ENCODE measurements around the gene LGI4. TPM values are rescaled to one million over a fixed set of nuclear protein-coding genes. Genes with fewer than 3 reads are reported as not detected.
A peak's percentile ranks its signal among the peaks of the same experiment; 100 is the strongest.

LGI4 gene
- total and polyA plus RNA-seq, 4 donors: 0.18 to 1.5 (median 1.1) TPM

- TF ChIP-seq REST (IDR thresholded peaks at IDR 0.05): no peak
Observed at GRCh38 chr19:35099897-35100275, 35.0 kb downstream of the LGI4 start (continued).

GRCh38 chr19:35099155-35099896 is 35.5 kb downstream of the LGI4 start:
- H3K9me3 ChIP-seq (ENCODE audit: control insufficient read depth in 4 of 4, low read length in 3 of 4): no peaks in the 10 kb centered on the region
- H3K27me3 ChIP-seq (ENCODE audit: control insufficient read depth in 4 of 4, insufficient read depth in 4 of 4, low read length in 3 of 4): no peaks in the 10 kb centered on the region
- DNase-seq (ENCODE audit: low spot score): no peak
- H3K36me3 ChIP-seq (ENCODE audit: control insufficient read depth in 4 of 4, insufficient read depth in 3 of 4, low read depth in 1 of 4, low read length in 3 of 4): no peaks in the 10 kb centered on the region
- H3K9ac ChIP-seq (ENCODE audit: low read depth in 1 of 2, low read length in 2 of 2): no peak overlapping the region
- WGBS: 81% methylated on average over 21 of the region's 21 CpGs
- no peak for TF ChIP-seq MAX (IDR thresholded peaks at IDR 0.05)
- no peak for TF ChIP-seq TAF1 (conservative IDR thresholded peaks at IDR 0.05)
- TF ChIP-seq NR2F2 (IDR thresholded peaks at IDR 0.05): no peak
- TF ChIP-seq EGR1 (IDR thresholded peaks at IDR 0.05; ENCODE audit: low read depth in 2 of 2): no peak
- TF ChIP-seq JUND (IDR thresholded peaks at IDR 0.05): no peak
- TF ChIP-seq RXRA (IDR thresholded peaks at IDR 0.05): peak in 1 of 2 donors; percentile 33
- no peak overlapping the region for H3K27ac ChIP-seq (ENCODE audit: low read depth in 1 of 2, low read length in 2 of 2)
- peaks cover 2 to 15% (median 11%) of the 10 kb centered on the region in 4 donors for H3K4me1 ChIP-seq (ENCODE audit: control insufficient read depth in 4 of 4, insufficient read depth in 4 of 4, low read length in 3 of 4)
- H3K4me3 ChIP-seq (ENCODE audit: low read depth in 1 of 3, low read length in 3 of 3): no peak overlapping the region

GRCh38 chr19:35098413-35099049 is 36.3 kb downstream of the LGI4 start:
- Histone ChIP-seq H3K4me3 (ENCODE audit: low read depth in 1 of 3, low read length in 3 of 3) (no peak overlapping the region), H3K9ac (ENCODE audit: low read depth in 1 of 2, low read length in 2 of 2) (no peak overlapping the region), H3K9me3 (ENCODE audit: control insufficient read depth in 4 of 4, low read length in 3 of 4) (no peaks in the 10 kb centered on the region), H3K36me3 (ENCODE audit: control insufficient read depth in 4 of 4, insufficient read depth in 3 of 4, low read depth in 1 of 4, low read length in 3 of 4) (no peaks in the 10 kb centered on the region), H3K27me3 (ENCODE audit: control insufficient read depth in 4 of 4, insufficient read depth in 4 of 4, low read length in 3 of 4) (no peaks in the 10 kb centered on the region), H3K27ac (ENCODE audit: low read depth in 1 of 2, low read length in 2 of 2) (no peak overlapping the region), H3K4me1 (ENCODE audit: control insufficient read depth in 4 of 4, insufficient read depth in 4 of 4, low read length in 3 of 4) (peaks cover 2 to 15% (median 11%) of the 10 kb centered on the region in 4 donors)
- DNase-seq (ENCODE audit: low spot score): no peak
- TF ChIP-seq TAF1 (conservative IDR thresholded peaks at IDR 0.05) (no peak), HNF4G (IDR thresholded peaks at IDR 0.05) (no peak), MAX (IDR thresholded peaks at IDR 0.05) (no peak), HNF4A (conservative IDR thresholded peaks at IDR 0.05) (no peak), FOXA2 (IDR thresholded peaks at IDR 0.05) (no peak), EGR1 (IDR thresholded peaks at IDR 0.05; ENCODE audit: low read depth in 2 of 2) (no peak), RXRA (IDR thresholded peaks at IDR 0.05) (no peak), ZBTB33 (IDR thresholded peaks at IDR 0.05) (no peak), ATF3 (IDR thresholded peaks at IDR 0.05) (no peak), REST (IDR thresholded peaks at IDR 0.05) (no peak), JUND (IDR thresholded peaks at IDR 0.05) (no peak)
- 71% methylated on average over 29 of the region's 29 CpGs for WGBS
